ENCODE results near the gene LRRC26. TPM values are rescaled to one million over a fixed set of nuclear protein-coding genes. Genes with fewer than 3 reads are reported as not detected.

LRRC26 gene
- total RNA-seq, 1 experiment from 2014 or later = 2.1 TPM

DNA sequence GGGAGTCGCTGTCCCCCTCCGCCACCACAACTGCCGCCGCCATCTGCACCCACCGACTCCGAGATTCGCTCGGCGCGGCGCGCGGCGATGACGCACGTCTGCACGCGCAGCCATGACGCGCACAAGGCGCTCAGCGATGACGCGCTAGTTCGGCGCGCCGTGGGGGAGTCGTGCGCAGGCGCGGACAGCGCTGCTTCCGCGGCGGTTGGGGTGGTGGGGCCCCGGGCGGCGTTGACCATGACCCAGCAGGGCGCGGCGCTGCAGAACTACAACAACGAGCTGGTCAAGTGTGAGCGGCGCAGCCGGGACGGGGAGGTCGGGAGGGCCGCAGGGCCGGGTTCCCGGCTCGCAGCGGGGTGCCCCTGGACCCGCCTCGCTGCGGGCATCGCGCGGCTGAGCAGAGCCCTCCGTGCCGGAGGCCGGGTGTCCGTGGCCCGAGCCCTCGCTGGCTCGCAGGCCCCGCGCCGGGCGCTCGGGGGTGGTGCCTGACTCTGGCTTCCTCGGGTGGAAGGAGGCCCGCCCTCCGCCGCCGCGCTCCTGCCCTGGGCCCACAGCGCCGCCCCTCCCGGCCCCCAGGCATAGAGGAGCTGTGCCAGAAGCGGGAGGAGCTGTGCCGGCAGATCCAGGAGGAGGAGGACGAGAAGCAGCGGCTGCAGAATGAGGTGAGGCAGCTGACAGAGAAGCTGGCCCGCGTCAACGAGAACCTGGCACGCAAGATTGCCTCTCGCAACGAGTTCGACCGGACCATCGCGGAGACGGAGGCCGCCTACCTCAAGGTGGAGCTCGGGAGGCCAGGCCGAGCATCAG lies 18.8 kb upstream of the LRRC26 start, which contains the start of the genes ANAPC2 and SSNA1 (continued):
- TF ChIP-seq, protein P1, sequence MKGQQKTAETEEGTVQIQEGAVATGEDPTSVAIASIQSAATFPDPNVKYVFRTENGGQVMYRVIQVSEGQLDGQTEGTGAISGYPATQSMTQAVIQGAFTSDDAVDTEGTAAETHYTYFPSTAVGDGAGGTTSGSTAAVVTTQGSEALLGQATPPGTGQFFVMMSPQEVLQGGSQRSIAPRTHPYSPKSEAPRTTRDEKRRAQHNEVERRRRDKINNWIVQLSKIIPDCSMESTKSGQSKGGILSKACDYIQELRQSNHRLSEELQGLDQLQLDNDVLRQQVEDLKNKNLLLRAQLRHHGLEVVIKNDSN (CRISPR knock-in tag; IDR thresholded peaks at IDR 0.05) = peak; percentile 51; the same call in 1 of the 2 replicates
- TF ChIP-seq PRRX2 (CRISPR knock-in tag; IDR thresholded peaks at IDR 0.05) (no peak), JUN (CRISPR knock-in tag; IDR thresholded peaks at IDR 0.05) (peak; percentile 60; the same call in 1 of the 2 replicates), ETV6 (CRISPR knock-in tag; IDR thresholded peaks at IDR 0.05) (peak; percentile 96), ZNF671 (CRISPR knock-in tag; IDR thresholded peaks at IDR 0.05) (0 out of 2 replicates have a peak, but pooled peaks have one; percentile 16), ZNF232 (CRISPR knock-in tag; IDR thresholded peaks at IDR 0.05) (0 out of 2 replicates have a peak, but pooled peaks have one; percentile 66), ATF1 (CRISPR knock-in tag; IDR thresholded peaks at IDR 0.05) (peak; percentile 100; the same call in 1 of the 2 replicates), CBFB (CRISPR knock-in tag; IDR thresholded peaks at IDR 0.05; ENCODE audit: low read depth) (peak; percentile 97)
- TF ChIP-seq, protein P2, sequence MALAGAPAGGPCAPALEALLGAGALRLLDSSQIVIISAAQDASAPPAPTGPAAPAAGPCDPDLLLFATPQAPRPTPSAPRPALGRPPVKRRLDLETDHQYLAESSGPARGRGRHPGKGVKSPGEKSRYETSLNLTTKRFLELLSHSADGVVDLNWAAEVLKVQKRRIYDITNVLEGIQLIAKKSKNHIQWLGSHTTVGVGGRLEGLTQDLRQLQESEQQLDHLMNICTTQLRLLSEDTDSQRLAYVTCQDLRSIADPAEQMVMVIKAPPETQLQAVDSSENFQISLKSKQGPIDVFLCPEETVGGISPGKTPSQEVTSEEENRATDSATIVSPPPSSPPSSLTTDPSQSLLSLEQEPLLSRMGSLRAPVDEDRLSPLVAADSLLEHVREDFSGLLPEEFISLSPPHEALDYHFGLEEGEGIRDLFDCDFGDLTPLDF (CRISPR knock-in tag; IDR thresholded peaks at IDR 0.05) = 0 out of 2 replicates have a peak, but pooled peaks have one; percentile 27
- TF ChIP-seq, protein P3, sequence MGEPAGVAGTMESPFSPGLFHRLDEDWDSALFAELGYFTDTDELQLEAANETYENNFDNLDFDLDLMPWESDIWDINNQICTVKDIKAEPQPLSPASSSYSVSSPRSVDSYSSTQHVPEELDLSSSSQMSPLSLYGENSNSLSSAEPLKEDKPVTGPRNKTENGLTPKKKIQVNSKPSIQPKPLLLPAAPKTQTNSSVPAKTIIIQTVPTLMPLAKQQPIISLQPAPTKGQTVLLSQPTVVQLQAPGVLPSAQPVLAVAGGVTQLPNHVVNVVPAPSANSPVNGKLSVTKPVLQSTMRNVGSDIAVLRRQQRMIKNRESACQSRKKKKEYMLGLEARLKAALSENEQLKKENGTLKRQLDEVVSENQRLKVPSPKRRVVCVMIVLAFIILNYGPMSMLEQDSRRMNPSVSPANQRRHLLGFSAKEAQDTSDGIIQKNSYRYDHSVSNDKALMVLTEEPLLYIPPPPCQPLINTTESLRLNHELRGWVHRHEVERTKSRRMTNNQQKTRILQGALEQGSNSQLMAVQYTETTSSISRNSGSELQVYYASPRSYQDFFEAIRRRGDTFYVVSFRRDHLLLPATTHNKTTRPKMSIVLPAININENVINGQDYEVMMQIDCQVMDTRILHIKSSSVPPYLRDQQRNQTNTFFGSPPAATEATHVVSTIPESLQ (CRISPR knock-in tag; IDR thresholded peaks at IDR 0.05) = no peak
- TF ChIP-seq, protein P4, sequence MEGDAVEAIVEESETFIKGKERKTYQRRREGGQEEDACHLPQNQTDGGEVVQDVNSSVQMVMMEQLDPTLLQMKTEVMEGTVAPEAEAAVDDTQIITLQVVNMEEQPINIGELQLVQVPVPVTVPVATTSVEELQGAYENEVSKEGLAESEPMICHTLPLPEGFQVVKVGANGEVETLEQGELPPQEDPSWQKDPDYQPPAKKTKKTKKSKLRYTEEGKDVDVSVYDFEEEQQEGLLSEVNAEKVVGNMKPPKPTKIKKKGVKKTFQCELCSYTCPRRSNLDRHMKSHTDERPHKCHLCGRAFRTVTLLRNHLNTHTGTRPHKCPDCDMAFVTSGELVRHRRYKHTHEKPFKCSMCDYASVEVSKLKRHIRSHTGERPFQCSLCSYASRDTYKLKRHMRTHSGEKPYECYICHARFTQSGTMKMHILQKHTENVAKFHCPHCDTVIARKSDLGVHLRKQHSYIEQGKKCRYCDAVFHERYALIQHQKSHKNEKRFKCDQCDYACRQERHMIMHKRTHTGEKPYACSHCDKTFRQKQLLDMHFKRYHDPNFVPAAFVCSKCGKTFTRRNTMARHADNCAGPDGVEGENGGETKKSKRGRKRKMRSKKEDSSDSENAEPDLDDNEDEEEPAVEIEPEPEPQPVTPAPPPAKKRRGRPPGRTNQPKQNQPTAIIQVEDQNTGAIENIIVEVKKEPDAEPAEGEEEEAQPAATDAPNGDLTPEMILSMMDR (IDR thresholded peaks at IDR 0.05) = no peak
- TF ChIP-seq, protein P5, sequence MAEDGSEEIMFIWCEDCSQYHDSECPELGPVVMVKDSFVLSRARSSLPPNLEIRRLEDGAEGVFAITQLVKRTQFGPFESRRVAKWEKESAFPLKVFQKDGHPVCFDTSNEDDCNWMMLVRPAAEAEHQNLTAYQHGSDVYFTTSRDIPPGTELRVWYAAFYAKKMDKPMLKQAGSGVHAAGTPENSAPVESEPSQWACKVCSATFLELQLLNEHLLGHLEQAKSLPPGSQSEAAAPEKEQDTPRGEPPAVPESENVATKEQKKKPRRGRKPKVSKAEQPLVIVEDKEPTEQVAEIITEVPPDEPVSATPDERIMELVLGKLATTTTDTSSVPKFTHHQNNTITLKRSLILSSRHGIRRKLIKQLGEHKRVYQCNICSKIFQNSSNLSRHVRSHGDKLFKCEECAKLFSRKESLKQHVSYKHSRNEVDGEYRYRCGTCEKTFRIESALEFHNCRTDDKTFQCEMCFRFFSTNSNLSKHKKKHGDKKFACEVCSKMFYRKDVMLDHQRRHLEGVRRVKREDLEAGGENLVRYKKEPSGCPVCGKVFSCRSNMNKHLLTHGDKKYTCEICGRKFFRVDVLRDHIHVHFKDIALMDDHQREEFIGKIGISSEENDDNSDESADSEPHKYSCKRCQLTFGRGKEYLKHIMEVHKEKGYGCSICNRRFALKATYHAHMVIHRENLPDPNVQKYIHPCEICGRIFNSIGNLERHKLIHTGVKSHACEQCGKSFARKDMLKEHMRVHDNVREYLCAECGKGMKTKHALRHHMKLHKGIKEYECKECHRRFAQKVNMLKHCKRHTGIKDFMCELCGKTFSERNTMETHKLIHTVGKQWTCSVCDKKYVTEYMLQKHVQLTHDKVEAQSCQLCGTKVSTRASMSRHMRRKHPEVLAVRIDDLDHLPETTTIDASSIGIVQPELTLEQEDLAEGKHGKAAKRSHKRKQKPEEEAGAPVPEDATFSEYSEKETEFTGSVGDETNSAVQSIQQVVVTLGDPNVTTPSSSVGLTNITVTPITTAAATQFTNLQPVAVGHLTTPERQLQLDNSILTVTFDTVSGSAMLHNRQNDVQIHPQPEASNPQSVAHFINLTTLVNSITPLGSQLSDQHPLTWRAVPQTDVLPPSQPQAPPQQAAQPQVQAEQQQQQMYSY (CRISPR knock-in tag; IDR thresholded peaks at IDR 0.05) = peak; percentile 53; the same call in 1 of the 2 replicates
- TF ChIP-seq, protein P6, sequence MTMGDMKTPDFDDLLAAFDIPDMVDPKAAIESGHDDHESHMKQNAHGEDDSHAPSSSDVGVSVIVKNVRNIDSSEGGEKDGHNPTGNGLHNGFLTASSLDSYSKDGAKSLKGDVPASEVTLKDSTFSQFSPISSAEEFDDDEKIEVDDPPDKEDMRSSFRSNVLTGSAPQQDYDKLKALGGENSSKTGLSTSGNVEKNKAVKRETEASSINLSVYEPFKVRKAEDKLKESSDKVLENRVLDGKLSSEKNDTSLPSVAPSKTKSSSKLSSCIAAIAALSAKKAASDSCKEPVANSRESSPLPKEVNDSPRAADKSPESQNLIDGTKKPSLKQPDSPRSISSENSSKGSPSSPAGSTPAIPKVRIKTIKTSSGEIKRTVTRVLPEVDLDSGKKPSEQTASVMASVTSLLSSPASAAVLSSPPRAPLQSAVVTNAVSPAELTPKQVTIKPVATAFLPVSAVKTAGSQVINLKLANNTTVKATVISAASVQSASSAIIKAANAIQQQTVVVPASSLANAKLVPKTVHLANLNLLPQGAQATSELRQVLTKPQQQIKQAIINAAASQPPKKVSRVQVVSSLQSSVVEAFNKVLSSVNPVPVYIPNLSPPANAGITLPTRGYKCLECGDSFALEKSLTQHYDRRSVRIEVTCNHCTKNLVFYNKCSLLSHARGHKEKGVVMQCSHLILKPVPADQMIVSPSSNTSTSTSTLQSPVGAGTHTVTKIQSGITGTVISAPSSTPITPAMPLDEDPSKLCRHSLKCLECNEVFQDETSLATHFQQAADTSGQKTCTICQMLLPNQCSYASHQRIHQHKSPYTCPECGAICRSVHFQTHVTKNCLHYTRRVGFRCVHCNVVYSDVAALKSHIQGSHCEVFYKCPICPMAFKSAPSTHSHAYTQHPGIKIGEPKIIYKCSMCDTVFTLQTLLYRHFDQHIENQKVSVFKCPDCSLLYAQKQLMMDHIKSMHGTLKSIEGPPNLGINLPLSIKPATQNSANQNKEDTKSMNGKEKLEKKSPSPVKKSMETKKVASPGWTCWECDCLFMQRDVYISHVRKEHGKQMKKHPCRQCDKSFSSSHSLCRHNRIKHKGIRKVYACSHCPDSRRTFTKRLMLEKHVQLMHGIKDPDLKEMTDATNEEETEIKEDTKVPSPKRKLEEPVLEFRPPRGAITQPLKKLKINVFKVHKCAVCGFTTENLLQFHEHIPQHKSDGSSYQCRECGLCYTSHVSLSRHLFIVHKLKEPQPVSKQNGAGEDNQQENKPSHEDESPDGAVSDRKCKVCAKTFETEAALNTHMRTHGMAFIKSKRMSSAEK (CRISPR knock-in tag; IDR thresholded peaks at IDR 0.05; ENCODE audit: borderline replicate concordance) = no peak
